Thoracic aorta (tissue), 2 donors: Measurements from ENCODE around the gene ZC3HAV1L. TPM values are rescaled to one million over a fixed set of nuclear protein-coding genes. Genes with fewer than 3 reads are reported as not detected.
"Not testable (repeated sequence)": the region's sequence is repeated elsewhere in the genome, so short reads cannot be mapped to it uniquely, and the experiment has no call there.

Experiments used
- ATAC-seq: fragments of 150-250 bp; one replicate; pipeline ENCODE4 v1.8.0; 2017; ENCODE audit warnings: low read depth; ENCODE audit not compliant: insufficient number of reproducible peaks, low FRiP score
- DNase-seq: peaks from one replicate; pipeline ENCODE4 v3.0.0-alpha.2; 2020; ENCODE audit warnings: low spot score
- H3K27ac ChIP-seq, 2 donors: fragments of 200-600 bp; sonication (generic); 1 replicate in 1 of 2; 2 replicates in 1 of 2; pipeline ENCODE4 v1.5.1; 2016; ENCODE audit warnings: mild to moderate bottlenecking in 2 of 2, moderate library complexity in 2 of 2
- H3K27me3 ChIP-seq: fragments of 200-600 bp; sonication (generic); replicated peaks from 2 replicates; pipeline ENCODE4 v1.6.0; 2016; ENCODE audit warnings: mild to moderate bottlenecking; ENCODE audit not compliant: insufficient read depth
- H3K36me3 ChIP-seq: fragments of 200-600 bp; sonication (generic); one replicate; pipeline ENCODE4 v1.5.1; 2016
- H3K4me1 ChIP-seq, 2 donors: fragments of 200-600 bp; sonication (generic); 1 replicate in 1 of 2; 2 replicates in 1 of 2; pipeline versions ENCODE4 v1.5.1 to v1.6.0; 2016; ENCODE audit warnings: low read depth in 2 of 2, mild to moderate bottlenecking in 1 of 2; ENCODE audit not compliant: control insufficient read depth in 1 of 2
- H3K4me3 ChIP-seq: fragments of 200-600 bp; sonication (generic); 2 replicates; pipeline ENCODE4 v1.5.1; 2016; ENCODE audit warnings: mild to moderate bottlenecking
- H3K9me3 ChIP-seq: fragments of 200-600 bp; sonication (generic); 2 replicates; pipeline ENCODE4 v1.5.1; 2016
- CTCF ChIP-seq: fragments of 200-600 bp; sonication (generic); IDR thresholded peaks from one replicate; pipeline ENCODE4 v1.5.1; 2019; ENCODE audit warnings: antibody characterized with exemption
- total RNA-seq, 2 donors: library from RNA; depleted of rRNA; stranded (reverse); fragments of >200 nt; gene quantifications; one replicate each; pipeline versions ENCODE4 v1.1.0 to v1.2.3, GENCODE V29; 2016

ZC3HAV1L gene
- total RNA-seq, 2 donors from 2014 or later = 10.4 to 22.7 TPM

- Histone ChIP-seq H3K36me3 (peaks cover 20% of the 10 kb centered on the region), H3K27ac (no peak overlapping the region)
These were observed 25.6 kb upstream of the ZC3HAV1L start for GRCh38 chr7:139061416-139061815.

DNA sequence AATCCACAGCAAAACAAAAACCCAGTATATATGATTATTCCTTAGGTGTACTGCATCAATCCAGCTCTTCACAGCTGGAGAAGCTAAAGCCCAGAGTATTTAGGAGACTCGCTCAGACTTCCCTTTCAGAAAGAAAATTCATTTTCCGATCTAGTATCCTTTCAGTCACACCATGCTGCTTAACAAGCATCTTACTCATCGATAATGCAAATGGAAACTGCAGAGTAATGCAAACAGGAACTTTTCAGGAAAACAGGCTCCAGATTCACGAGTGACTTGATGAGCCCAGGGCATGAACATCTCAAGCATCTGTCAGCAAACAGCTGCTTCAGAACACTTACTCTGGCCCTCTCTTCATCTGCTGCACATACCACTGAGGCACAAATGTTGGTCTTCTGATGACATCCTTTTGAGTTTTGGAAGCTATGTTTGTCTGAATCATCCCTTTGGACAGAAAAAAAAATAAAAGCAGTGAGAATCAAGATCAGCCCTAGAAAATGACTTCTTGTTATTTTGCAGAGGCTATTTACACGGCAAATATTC is 24.9 kb upstream of the ZC3HAV1L start:
- Histone ChIP-seq H3K27me3 (no peaks in the 10 kb centered on the region), H3K9me3 (no peaks in the 10 kb centered on the region), H3K36me3 (peaks cover 20% of the 10 kb centered on the region), H3K4me1 (no peaks in the 10 kb centered on the region), H3K4me3 (no peak overlapping the region), H3K27ac (no peak overlapping the region)
- TF ChIP-seq CTCF = no peak
- DNase-seq = no peak
- ATAC-seq = no peak

More at GRCh38 chr7:139061416-139061815, 25.6 kb upstream of the ZC3HAV1L start:
- no peak overlapping the region for H3K4me3 ChIP-seq
- no peak for TF ChIP-seq CTCF
- no peaks in the 10 kb centered on the region for H3K4me1 ChIP-seq
- no peaks in the 10 kb centered on the region for H3K9me3 ChIP-seq
- ATAC-seq (no peak), DNase-seq (no peak)
- no peaks in the 10 kb centered on the region for H3K27me3 ChIP-seq

- no peak for DNase-seq
- H3K4me1 ChIP-seq = no peaks in the 10 kb centered on the region
- no peak overlapping the region for H3K4me3 ChIP-seq
- no peak for TF ChIP-seq CTCF
- no peak overlapping the region for H3K27ac ChIP-seq
- peaks cover 19% of the 10 kb centered on the region for H3K36me3 ChIP-seq
- no peaks in the 10 kb centered on the region for H3K27me3 ChIP-seq
- no peak for ATAC-seq
- H3K9me3 ChIP-seq = no peaks in the 10 kb centered on the region
These were observed 24.1 kb upstream of the ZC3HAV1L start for GRCh38 chr7:139059905-139060304.

DNA sequence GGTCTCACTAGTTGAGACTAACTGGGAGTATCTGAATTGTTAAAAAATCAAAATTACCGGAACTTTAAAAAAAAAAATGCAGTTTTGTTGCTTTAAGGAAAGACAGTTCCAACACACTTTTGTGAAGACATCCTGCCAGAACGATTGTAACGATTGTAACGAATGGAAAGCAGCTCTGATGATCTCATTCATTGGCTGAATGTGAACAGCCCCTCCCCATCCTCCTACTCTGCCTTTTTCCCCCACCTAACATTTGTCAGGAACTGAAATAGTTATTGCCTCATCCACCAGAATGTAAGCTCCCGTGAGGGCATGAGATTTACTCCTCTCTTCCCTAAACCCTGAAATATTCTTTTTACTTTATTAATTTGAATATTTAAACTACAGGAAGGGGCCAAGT is 23.1 kb upstream of the ZC3HAV1L start:
- Histone ChIP-seq H3K27ac (no peak overlapping the region), H3K9me3 (no peaks in the 10 kb centered on the region), H3K4me1 (no peaks in the 10 kb centered on the region), H3K4me3 (no peak overlapping the region), H3K36me3 (peaks cover 20% of the 10 kb centered on the region), H3K27me3 (no peaks in the 10 kb centered on the region)
- ATAC-seq (no peak), DNase-seq (no peak)
- TF ChIP-seq CTCF = no peak

- Histone ChIP-seq H3K9me3 (no peaks in the 10 kb centered on the region), H3K27me3 (no peaks in the 10 kb centered on the region), H3K4me3 (no peak overlapping the region), H3K4me1 (no peaks in the 10 kb centered on the region), H3K36me3 (peaks cover 31% of the 10 kb centered on the region), H3K27ac (no peak overlapping the region)
- no peak for DNase-seq
- no peak for TF ChIP-seq CTCF
- ATAC-seq = no peak
These were observed 19.8 kb upstream of the ZC3HAV1L start for GRCh38 chr7:139055674-139056073.

- H3K36me3 ChIP-seq = peaks cover 28% of the 10 kb centered on the region
- not testable (repeated sequence) for H3K4me3 ChIP-seq
These were observed 18.8 kb upstream of the ZC3HAV1L start for GRCh38 chr7:139054656-139055055.

More at GRCh38 chr7:139054656-139055055, 18.8 kb upstream of the ZC3HAV1L start:
- not testable (repeated sequence) for ATAC-seq, H3K27ac ChIP-seq, H3K9me3 ChIP-seq, H3K27me3 ChIP-seq, H3K4me1 ChIP-seq, DNase-seq
